MM.1S (cell line): Measurements from ENCODE around the gene R3HDM4.

Experiments
- DNase-seq: peaks from one replicate; pipeline ENCODE4 v3.0.0-alpha.2; 2015
- H2AFZ ChIP-seq: fragments of 300-600 bp; sonication (generic); 2 replicates; pipeline ENCODE4 v1.6.0; 2016; ENCODE audit warnings: antibody characterized with exemption, low read length
- H3F3A ChIP-seq: fragments of 300-600 bp; sonication (generic); 2 replicates; pipeline ENCODE4 v1.6.1; 2016; ENCODE audit warnings: mild to moderate bottlenecking, antibody characterized with exemption, low read length, moderate library complexity, mixed read lengths; ENCODE audit not compliant: insufficient read depth
- H3K27ac ChIP-seq: fragments of 300-600 bp; sonication (generic); 2 replicates; pipeline ENCODE4 v1.5.1; 2016; ENCODE audit warnings: mild to moderate bottlenecking, low read length
- H3K27me3 ChIP-seq: fragments of 300-600 bp; sonication (generic); replicated peaks from 2 replicates; pipeline ENCODE4 v1.6.0; 2016; ENCODE audit warnings: low read length; ENCODE audit not compliant: insufficient read depth
- H3K36me3 ChIP-seq: fragments of 300-600 bp; sonication (generic); replicated peaks from 2 replicates; pipeline ENCODE4 v1.6.1; 2016; ENCODE audit warnings: mild to moderate bottlenecking, low read length, mixed read lengths; ENCODE audit not compliant: insufficient read depth
- H3K4me1 ChIP-seq: fragments of 300-600 bp; sonication (generic); 2 replicates; pipeline ENCODE4 v1.6.1; 2016; ENCODE audit warnings: low read length, mixed read lengths
- H3K4me2 ChIP-seq: fragments of 300-600 bp; sonication (generic); 2 replicates; pipeline ENCODE4 v1.6.0; 2016; ENCODE audit warnings: low read depth, low read length
- H3K4me3 ChIP-seq: fragments of 300-600 bp; sonication (generic); 2 replicates; pipeline ENCODE4 v1.5.1; 2016; ENCODE audit warnings: low read length, mixed read lengths
- H3K79me2 ChIP-seq: fragments of 300-600 bp; sonication (generic); 2 replicates; pipeline ENCODE4 v1.6.1; 2016; ENCODE audit warnings: mixed run types, low read length, mixed read lengths
- H3K9ac ChIP-seq: fragments of 300-600 bp; sonication (generic); 2 replicates; pipeline ENCODE4 v1.6.1; 2016; ENCODE audit warnings: low read length, mixed read lengths
- H3K9me2 ChIP-seq: fragments of 300-600 bp; sonication (generic); replicated peaks from 2 replicates; pipeline ENCODE4 v1.6.1; 2016; ENCODE audit warnings: mild to moderate bottlenecking, low read length, mixed read lengths; ENCODE audit not compliant: insufficient read depth
- H3K9me3 ChIP-seq: fragments of 300-600 bp; sonication (generic); replicated peaks from 2 replicates; pipeline ENCODE4 v1.6.1; 2016; ENCODE audit warnings: mild to moderate bottlenecking, low read length, mixed read lengths; ENCODE audit not compliant: insufficient read depth
- H4K20me1 ChIP-seq: fragments of 300-600 bp; sonication (generic); 2 replicates; pipeline ENCODE4 v1.6.1; 2016; ENCODE audit warnings: mild to moderate bottlenecking, low read length, moderate library complexity, mixed read lengths; ENCODE audit not compliant: insufficient read depth
- CTCF ChIP-seq: fragments of 300-600 bp; sonication (generic); IDR thresholded peaks from 2 replicates; pipeline ENCODE4 v1.5.1; 2016; ENCODE audit warnings: antibody characterized with exemption, low read length, mixed read lengths
- EZH2 ChIP-seq: fragments of 300-600 bp; sonication (generic); optimal IDR thresholded peaks from 2 replicates; pipeline ENCODE3; 2017; ENCODE audit warnings: low read depth, mild to moderate bottlenecking, antibody characterized with exemption, low read length, mixed read lengths
- EZH2phosphoT487 ChIP-seq: fragments of 300-600 bp; sonication (generic); IDR thresholded peaks from 2 replicates; pipeline ENCODE4 v1.6.1; 2018; ENCODE audit warnings: antibody characterized with exemption, low read length

R3HDM4 gene

GRCh38 chr19:896999-897398 is 16.0 kb downstream of the R3HDM4 start:
- H3K79me2 ChIP-seq, result peaks cover 6% of the 10 kb centered on the region
- H3K4me3 ChIP-seq, result no peak overlapping the region
- no peak overlapping the region for H3K27ac ChIP-seq
- DNase-seq, result no peak
- no peak overlapping the region for H3K9ac ChIP-seq
- H3K9me3 ChIP-seq, result no peaks in the 10 kb centered on the region
- H4K20me1 ChIP-seq, result no peaks in the 10 kb centered on the region
- no peak overlapping the region for H2AFZ ChIP-seq
- H3K9me2 ChIP-seq, result no peaks in the 10 kb centered on the region
- no peak overlapping the region for H3K4me2 ChIP-seq
- TF ChIP-seq CTCF, result no peak
- no peak for TF ChIP-seq EZH2phosphoT487
- TF ChIP-seq EZH2, result no peak
- no peaks in the 10 kb centered on the region for H3K36me3 ChIP-seq
- no peaks in the 10 kb centered on the region for H3K4me1 ChIP-seq
- H3F3A ChIP-seq, result no peaks in the 10 kb centered on the region
- no peaks in the 10 kb centered on the region for H3K27me3 ChIP-seq

GRCh38 chr19:896434-896833 is 16.6 kb downstream of the R3HDM4 start:
- Histone ChIP-seq H3K27ac (no peak overlapping the region), H3K4me3 (no peak overlapping the region), H3K4me1 (no peaks in the 10 kb centered on the region), H3K9ac (no peak overlapping the region), H3F3A (no peaks in the 10 kb centered on the region), H3K27me3 (no peaks in the 10 kb centered on the region), H2AFZ (no peak overlapping the region), H4K20me1 (no peaks in the 10 kb centered on the region), H3K36me3 (no peaks in the 10 kb centered on the region), H3K79me2 (peaks cover 10% of the 10 kb centered on the region), H3K9me3 (no peaks in the 10 kb centered on the region), H3K4me2 (no peak overlapping the region), H3K9me2 (no peaks in the 10 kb centered on the region)
- TF ChIP-seq CTCF, result no peak
- no peak for TF ChIP-seq EZH2
- TF ChIP-seq EZH2phosphoT487, result no peak
- no peak for DNase-seq

GRCh38 chr19:892894-893689 is 19.9 kb downstream of the R3HDM4 start, which contains the start of the genes MED16 and RNU6-9:
Gene MED16, minus strand, starts transcription at chr19:893187. Its CDS starts 2,056 bp downstream, at chr19:891131.
Gene RNU6-9, plus strand, starts transcription at chr19:893484.
- peak within 1 kb of the TSS; percentile 94 for H3K4me3 ChIP-seq
- no peaks in the 10 kb centered on the region for H3K4me1 ChIP-seq
- H3K9me3 ChIP-seq, result no peaks in the 10 kb centered on the region
- no peaks in the 10 kb centered on the region for H3F3A ChIP-seq
- H3K36me3 ChIP-seq, result no peaks in the 10 kb centered on the region
- H3K27me3 ChIP-seq, result no peaks in the 10 kb centered on the region
- H3K4me2 ChIP-seq, result peak within 1 kb of the TSS; percentile 74
- DNase-seq, result peak; percentile 96
- no peaks in the 10 kb centered on the region for H3K9me2 ChIP-seq
- peaks cover 31% of the 10 kb centered on the region for H3K79me2 ChIP-seq
- H3K9ac ChIP-seq, result peak within 1 kb of the TSS; percentile 93
- H2AFZ ChIP-seq, result peak within 1 kb of the TSS; percentile 85
- no peaks in the 10 kb centered on the region; the same call in 1 of the 2 replicates for H4K20me1 ChIP-seq
- no peak for TF ChIP-seq CTCF
- TF ChIP-seq EZH2, result no peak
- TF ChIP-seq EZH2phosphoT487, result no peak
- H3K27ac ChIP-seq, result peak within 1 kb of the TSS; percentile 67
